Activated T-cell treated with anti-CD3 and anti-CD28 coated beads, Interleukin-2, amount 50 U/mL, for 4 hours (primary cell): ENCODE data around the gene ZFAND4. TPM values are rescaled to one million over a fixed set of nuclear protein-coding genes. Genes with fewer than 3 reads are reported as not detected.

Source experiments
- ATAC-seq, 2 donors: fragments of 200-7000 bp; cut with Tn5 transposase; one replicate each; pipeline ENCODE4 v1.10.0; 2021
- DNase-seq: peaks from one replicate; pipeline ENCODE4 v3.0.0-alpha.2; 2020
- H3K27me3 Mint-ChIP-seq: one replicate; pipeline ENCODE4 v1.8.0; 2021; ENCODE audit warnings: low read depth, mixed read lengths
- H3K36me3 Mint-ChIP-seq: one replicate; pipeline ENCODE4 v1.8.0; 2022; ENCODE audit warnings: mixed read lengths; ENCODE audit not compliant: insufficient read depth
- H3K4me1 Mint-ChIP-seq: one replicate; pipeline ENCODE4 v1.8.0; 2021; ENCODE audit warnings: low read depth, mixed read lengths
- H3K4me3 Mint-ChIP-seq: one replicate; pipeline ENCODE4 v1.8.0; 2021; ENCODE audit warnings: mild to moderate bottlenecking, moderate library complexity, mixed read lengths
- H3K9me3 Mint-ChIP-seq: one replicate; pipeline ENCODE4 v1.8.0; 2021; ENCODE audit warnings: mixed read lengths
- total RNA-seq, 3 donors: library from RNA; stranded (reverse); gene quantifications; one replicate each; pipeline ENCODE4 v1.2.1, GENCODE V29; 2021

ZFAND4 gene
- total RNA-seq, 3 donors from 2014 or later = 10.6 to 14.3 (median 11.8) TPM

- H3K9me3 Mint-ChIP-seq = no peaks in the 10 kb centered on the region
- ATAC-seq (no peak), DNase-seq (no peak)
- peaks cover 41% of the 10 kb centered on the region for H3K4me1 Mint-ChIP-seq
- peaks cover 8% of the 10 kb centered on the region for H3K36me3 Mint-ChIP-seq
- H3K27me3 Mint-ChIP-seq = no peaks in the 10 kb centered on the region
- H3K4me3 Mint-ChIP-seq = no peak overlapping the region
These were observed 106.2 kb downstream of the ZFAND4 start for GRCh38 chr10:45566415-45566814.

Other genes with a start within 250 kb of the ZFAND4 start
- gene WASHC2C, start 54.5 kb upstream of the ZFAND4 start, total RNA-seq = 10 to 100 TPM; 21.6 to 24.9 (median 22.5) TPM
- 10 to 100 TPM in 1 of 3 donors, 1 to 10 TPM in 2; 6.7 to 15.3 (median 8.6) TPM for gene AGAP4, start 174.7 kb upstream of the ZFAND4 start, total RNA-seq